SK-N-SH (cell line): ENCODE data around the gene TANGO6. TPM values are rescaled to one million over a fixed set of nuclear protein-coding genes. Genes with fewer than 3 reads are reported as not detected.

ENCODE experiments used
- CTCF ChIA-PET: fragments of 300-600, 350-600 bp; formaldehyde crosslinking; extraction: SDS; loops from one replicate; lab custom pipeline; 2021; lab: Yijun Ruan, JAX
- POLR2A ChIA-PET: fragments of 350-600 bp; sonication (Branson Sonifier 250); formaldehyde crosslinking; extraction: SDS; loops from one replicate; lab custom pipeline; 2020; ENCODE audit warnings: antibody characterized with exemption, inconsistent platforms; lab: Yijun Ruan, JAX
- DNase-seq: peaks from one replicate; pipeline ENCODE4 v3.0.0; 2012
- H2AFZ ChIP-seq: fragments of 200-600 bp; sonication (generic); 2 replicates; pipeline ENCODE4 v1.8.1; 2016; ENCODE audit warnings: antibody characterized with exemption, mild to moderate bottlenecking, low read depth
- H3F3A ChIP-seq: fragments of 200-600 bp; sonication (generic); replicated peaks from 2 replicates; pipeline ENCODE3; 2016; ENCODE audit warnings: antibody characterized with exemption, mild to moderate bottlenecking; ENCODE audit not compliant: insufficient read depth
- H3K27ac ChIP-seq, 2 experiments: fragments of 200-500 bp in 1 of 2; fragments of 200-600 bp in 1 of 2; sonication (Bioruptor generic) in 1 of 2; sonication (generic), shearing (Covaris generic) in 1 of 2; 2 replicates each; pipeline versions ENCODE4 v1.5.1 to v1.6.1; 2014 to 2016; ENCODE audit warnings: low read depth in 2 of 2, inconsistent platforms in 1 of 2, low read length in 1 of 2, mild to moderate bottlenecking in 1 of 2, mixed read lengths in 1 of 2
- H3K27me3 ChIP-seq: fragments of 200-600 bp; sonication (generic), shearing (Covaris generic); 2 replicates; pipeline ENCODE4 v1.6.1; 2016; ENCODE audit warnings: mixed run types; ENCODE audit not compliant: insufficient read depth
- H3K36me3 ChIP-seq, 2 experiments: fragments of 200-500 bp in 1 of 2; fragments of 200-600 bp in 1 of 2; sonication (Bioruptor generic) in 1 of 2; sonication (generic) in 1 of 2; replicated peaks in 1 of 2; 2 replicates each; pipeline versions ENCODE3 to v1.5.1; 2014 to 2016; ENCODE audit warnings: low read length in 1 of 2, mild to moderate bottlenecking in 1 of 2; ENCODE audit not compliant: insufficient read depth in 2 of 2, control insufficient read depth in 1 of 2
- H3K4me1 ChIP-seq, 2 experiments: fragments of 200-500 bp in 1 of 2; fragments of 200-600 bp in 1 of 2; sonication (Bioruptor generic) in 1 of 2; sonication (generic), shearing (Covaris generic) in 1 of 2; 2 replicates each; pipeline versions ENCODE4 v1.5.1 to v1.6.1; 2014 to 2016; ENCODE audit warnings: low read depth in 1 of 2, low read length in 1 of 2, mixed run types in 1 of 2; ENCODE audit not compliant: insufficient read depth in 2 of 2, control insufficient read depth in 1 of 2
- H3K4me2 ChIP-seq: fragments of 200-600 bp; sonication (generic), shearing (Covaris generic); 2 replicates; pipeline ENCODE4 v1.6.1; 2017; ENCODE audit warnings: mixed run types
- H3K4me3 ChIP-seq, 2 experiments: fragments of 200-500 bp in 1 of 2; fragments of 200-600 bp in 1 of 2; sonication (Bioruptor generic) in 1 of 2; sonication (generic), shearing (Covaris generic) in 1 of 2; 2 replicates each; pipeline versions ENCODE4 v1.5.1 to v1.8.1; 2014 to 2016; ENCODE audit warnings: low read depth in 2 of 2, inconsistent platforms in 1 of 2, low read length in 1 of 2, mild to moderate bottlenecking in 1 of 2, mixed read lengths in 1 of 2, moderate library complexity in 1 of 2
- H3K79me2 ChIP-seq: fragments of 200-600 bp; sonication (generic); 2 replicates; pipeline ENCODE4 v1.8.1; 2017; ENCODE audit warnings: mild to moderate bottlenecking; ENCODE audit not compliant: insufficient read depth
- H3K9ac ChIP-seq: fragments of 200-600 bp; sonication (generic); 2 replicates; pipeline ENCODE4 v1.6.1; 2017; ENCODE audit warnings: mixed run types
- H3K9me2 ChIP-seq: fragments of 200-600 bp; sonication (generic); 2 replicates; pipeline ENCODE4 v1.6.1; 2017; ENCODE audit warnings: mixed run types
- H3K9me3 ChIP-seq: fragments of 200-600 bp; sonication (generic); 2 replicates; pipeline ENCODE4 v1.6.1; 2017; ENCODE audit warnings: mixed run types, mild to moderate bottlenecking, moderate library complexity
- H4K20me1 ChIP-seq: fragments of 200-600 bp; sonication (generic); 2 replicates; pipeline ENCODE4 v1.6.1; 2017; ENCODE audit warnings: mild to moderate bottlenecking, mixed run types; ENCODE audit not compliant: insufficient read depth
- CHD2 ChIP-seq: fragments of 150-350 bp; IDR thresholded peaks from 2 replicates; pipeline ENCODE4 v1.6.1; 2018; ENCODE audit warnings: low read length; ENCODE audit not compliant: partially characterized antibody
- CTCF ChIP-seq: fragments of 200-600 bp; sonication (generic); IDR thresholded peaks from 2 replicates; pipeline ENCODE4 v1.6.1; 2017; ENCODE audit warnings: antibody characterized with exemption, mild to moderate bottlenecking, moderate library complexity
- FOXM1 ChIP-seq: IDR thresholded peaks from 2 replicates; pipeline ENCODE4 v1.4.0; 2012; ENCODE audit warnings: low read depth, mild to moderate bottlenecking
- GABPA ChIP-seq: IDR thresholded peaks from 2 replicates; pipeline ENCODE4 v1.4.0; 2012; ENCODE audit warnings: low read depth, mild to moderate bottlenecking
- GATA2 ChIP-seq: sonication (generic); formaldehyde crosslinking; IDR thresholded peaks from 2 replicates; pipeline ENCODE4 v1.5.0; 2020; ENCODE audit warnings: mild to moderate bottlenecking, missing genetic modification reagents
- IRF3 ChIP-seq: fragments of 150-350 bp; IDR thresholded peaks from 2 replicates; pipeline ENCODE4 v1.6.1; 2016; ENCODE audit warnings: mild to moderate bottlenecking, low read depth, low read length
- MEF2A ChIP-seq: IDR thresholded peaks from 2 replicates; pipeline ENCODE4 v1.4.0; 2012; ENCODE audit warnings: low read depth, borderline replicate concordance
- NFIC ChIP-seq: IDR thresholded peaks from 2 replicates; pipeline ENCODE4 v1.4.0; 2012; ENCODE audit warnings: borderline replicate concordance
- POLR2AphosphoS5 ChIP-seq: IDR thresholded peaks from 2 replicates; pipeline ENCODE4 v1.6.1; 2012; ENCODE audit warnings: low read depth, low read length
- RAD21 ChIP-seq: IDR thresholded peaks from 2 replicates; pipeline ENCODE4 v1.6.1; 2012; ENCODE audit warnings: mild to moderate bottlenecking, low read length
- RCOR1 ChIP-seq: fragments of 150-350 bp; IDR thresholded peaks from 2 replicates; pipeline ENCODE4 v1.6.1; 2017; ENCODE audit warnings: antibody characterized with exemption, low read length
- RFX5 ChIP-seq: IDR thresholded peaks from 2 replicates; pipeline ENCODE4 v1.6.1; 2012; ENCODE audit warnings: mild to moderate bottlenecking, improper control_type of control experiment, low read length
- RXRA ChIP-seq: IDR thresholded peaks from 2 replicates; pipeline ENCODE4 v1.4.0; 2012; ENCODE audit warnings: low read depth, mild to moderate bottlenecking, borderline replicate concordance
- TAF1 ChIP-seq: IDR thresholded peaks from 2 replicates; pipeline ENCODE4 v1.6.1; 2012; ENCODE audit warnings: low read depth, mild to moderate bottlenecking, low read length, moderate library complexity, borderline replicate concordance
- TCF12 ChIP-seq: IDR thresholded peaks from 2 replicates; pipeline ENCODE4 v1.4.0; 2012
- TEAD4 ChIP-seq: IDR thresholded peaks from 2 replicates; pipeline ENCODE4 v1.4.0; 2012; ENCODE audit warnings: mild to moderate bottlenecking, borderline replicate concordance; ENCODE audit not compliant: insufficient read depth
- ZBTB33 ChIP-seq: IDR thresholded peaks from 2 replicates; pipeline ENCODE4 v1.4.0; 2012; ENCODE audit warnings: low read depth, borderline replicate concordance
- WGBS: methylation state at CpG from one replicate; pipeline ENCODE4 v1.1.6; 2017; ENCODE audit warnings: low lambda C conversion rate; 5-methylcytosine and 5-hydroxymethylcytosine counted together
- polyA plus RNA-seq, 3 experiments: library from polyadenylated mRNA; depleted of rRNA; stranded (reverse); fragments of >200 nt; gene quantifications; 2 replicates each; pipeline ENCODE4 v1.2.3, GENCODE V29; 2012

TANGO6 gene
- polyA plus RNA-seq, 1 of the 3 experiments (the other 2 are of a cell fraction) = 5.5 TPM

GRCh38 chr16:68884861-68885720 is 41.8 kb downstream of the TANGO6 start:
- Histone ChIP-seq H3K9me3 (no peaks in the 10 kb centered on the region), H3K4me1 (no peaks in the 10 kb centered on the region), H3K9ac (no peak overlapping the region), H4K20me1 (no peaks in the 10 kb centered on the region), H3K27me3 (no peaks in the 10 kb centered on the region), H3K4me2 (no peak overlapping the region), H3K9me2 (no peaks in the 10 kb centered on the region), H3K4me3 (no peak overlapping the region), H2AFZ (no peak overlapping the region), H3K36me3 (peaks cover 0 to 11% of the 10 kb centered on the region in 2 experiments), H3K79me2 (no peaks in the 10 kb centered on the region), H3K27ac (no peak overlapping the region; a peak in 1 of 4 replicates), H3F3A (no peaks in the 10 kb centered on the region)
- DNase-seq = no peak
- 93% methylated on average over 7 of the region's 7 CpGs for WGBS
- TF ChIP-seq RFX5 = no peak
- TF ChIP-seq NFIC = no peak
- TF ChIP-seq FOXM1 = no peak
- no peak for TF ChIP-seq TEAD4
- TF ChIP-seq POLR2AphosphoS5 = no peak
- no peak for TF ChIP-seq CHD2
- TF ChIP-seq MEF2A = no peak
- no peak for TF ChIP-seq RCOR1
- no peak for TF ChIP-seq TCF12
- TF ChIP-seq GATA2 = no peak
- no peak for TF ChIP-seq RAD21
- no peak for TF ChIP-seq CTCF
- no peak for TF ChIP-seq GABPA
- no peak for TF ChIP-seq TAF1
- ChIA-PET POLR2A (no interaction called here), CTCF (no interaction called here)

- TF ChIP-seq RCOR1 (no peak), ZBTB33 (no peak), IRF3 (no peak), RXRA (no peak)
- H3K4me2 ChIP-seq = no peak overlapping the region
- ChIA-PET CTCF (interaction anchor here (1.1 to 1.5 kb wide), 4 partner anchors 15 to 237 kb away, joined by 3 to 4 read pairs (median 3); partner anchors contain the start of gene HAS3), POLR2A (no interaction called here)
- no peaks in the 10 kb centered on the region for H3K79me2 ChIP-seq
- no peak overlapping the region for H2AFZ ChIP-seq
- H3K27me3 ChIP-seq = no peaks in the 10 kb centered on the region
- no peaks in the 10 kb centered on the region for H3K9me2 ChIP-seq
- no peaks in the 10 kb centered on the region for H4K20me1 ChIP-seq
- H3K4me1 ChIP-seq = no peaks in the 10 kb centered on the region
- no peaks in the 10 kb centered on the region for H3K9me3 ChIP-seq
- WGBS = 90% methylated on average over 1 of the region's 1 CpG
- DNase-seq = no peak
- H3K4me3 ChIP-seq = no peak overlapping the region
- no peak overlapping the region for H3K9ac ChIP-seq
- no peak overlapping the region for H3K27ac ChIP-seq
- no peaks in the 10 kb centered on the region for H3F3A ChIP-seq
- peaks cover 0 to 7% of the 10 kb centered on the region in 2 experiments for H3K36me3 ChIP-seq
These were observed 43.8 kb downstream of the TANGO6 start for GRCh38 chr16:68887107-68887506.
